K562 (cell line): ENCODE data around the gene TBL1XR1. TPM values are rescaled to one million over a fixed set of nuclear protein-coding genes. Genes with fewer than 3 reads are reported as not detected.

Experiments
- ATAC-seq: fragments of 200-7000 bp; cut with Tn5 transposase; 3 replicates; pipeline ENCODE4 v1.9.1; 2020; ENCODE audit warnings: moderate library complexity
- BruUV-seq: library from RNA; stranded (reverse); fragments of 400-500 nt; replicated peaks from 2 replicates; lab custom pipeline; 2021; lab: Mats Ljungman, UMichigan
- CTCF ChIA-PET: fragments of 300-600 bp; formaldehyde crosslinking; extraction: SDS; loops from one replicate; lab custom pipeline; 2021; ENCODE audit warnings: low intra/inter-chr PET ratio; lab: Yijun Ruan, JAX
- POLR2A ChIA-PET: fragments of 300-600, 350-650 bp; sonication (Branson Sonifier 250); formaldehyde crosslinking; extraction: SDS; loops from one replicate; lab custom pipeline; 2021; ENCODE audit warnings: antibody characterized with exemption, inconsistent platforms; lab: Yijun Ruan, JAX
- DNase-seq, 4 experiments: peaks; one replicate each; pipeline versions ENCODE4 v3.0.0 to v3.0.0-alpha.2; 2011 to 2018; ENCODE audit warnings: low spot score in 3 of 4, mixed read lengths in 3 of 4; ENCODE audit errors: extremely low read depth in 1 of 4
- FAIRE-seq: peaks from 2 replicates; lab custom pipeline; 2011; peaks lifted over from hg19 to GRCh38; lab: Jason Lieb, UNC
- H2AFZ ChIP-seq: 2 replicates; pipeline ENCODE4 v1.6.0; 2011; ENCODE audit warnings: low read depth, low read length, control low read depth, inconsistent platforms
- H3K27ac ChIP-seq: fragments of 200-600 bp; 3 replicates; pipeline ENCODE4 v1.8.0; 2011; ENCODE audit warnings: low read depth, mild to moderate bottlenecking, control low read depth, inconsistent platforms, low read length, moderate library complexity, mixed read lengths; ENCODE audit errors: extremely low read depth
- H3K27me3 ChIP-seq, 2 experiments: fragments of 300-600 bp in 1 of 2; 2 replicates in 1 of 2; 3 replicates in 1 of 2; pipeline versions ENCODE4 v1.6.0 to v1.8.0; 2011; ENCODE audit warnings: inconsistent platforms in 2 of 2, low read length in 2 of 2, mild to moderate bottlenecking in 1 of 2, mixed read lengths in 1 of 2, moderate library complexity in 1 of 2; ENCODE audit not compliant: control insufficient read depth in 2 of 2, insufficient read depth in 2 of 2
- H3K36me3 ChIP-seq: fragments of 300-600 bp; 3 replicates; pipeline ENCODE4 v1.8.0; 2011; ENCODE audit warnings: mild to moderate bottlenecking, low read length, inconsistent platforms; ENCODE audit not compliant: control insufficient read depth, insufficient read depth
- H3K4me1 ChIP-seq, 2 experiments: fragments of 200-600 bp in 1 of 2; replicated peaks in 1 of 2; 2 replicates in 1 of 2; 3 replicates in 1 of 2; pipeline versions ENCODE4 v1.5.1 to v1.8.0; 2011; ENCODE audit warnings: inconsistent platforms in 2 of 2, low read length in 2 of 2, mild to moderate bottlenecking in 1 of 2, mixed read lengths in 1 of 2, moderate library complexity in 1 of 2; ENCODE audit not compliant: control insufficient read depth in 2 of 2, insufficient read depth in 2 of 2
- H3K4me2 ChIP-seq: 2 replicates; pipeline ENCODE4 v1.6.1; 2011; ENCODE audit warnings: low read length, control low read depth, inconsistent platforms, mixed read lengths; ENCODE audit not compliant: insufficient read depth
- H3K4me3 ChIP-seq: fragments of 200-600 bp; sonication (generic), shearing (Covaris generic); 2 replicates; pipeline ENCODE4 v1.5.1; 2016; ENCODE audit warnings: control low read depth, inconsistent platforms
- H3K79me2 ChIP-seq: fragments of 200-600 bp; 3 replicates; pipeline ENCODE4 v1.8.0; 2011; ENCODE audit warnings: low read length, inconsistent platforms; ENCODE audit not compliant: control insufficient read depth, insufficient read depth
- H3K9ac ChIP-seq, 2 experiments: 2 replicates each; pipeline versions ENCODE4 v1.6.0 to v1.6.1; 2011; ENCODE audit warnings: low read depth in 2 of 2, low read length in 2 of 2, control low read depth in 1 of 2, inconsistent platforms in 1 of 2, mild to moderate bottlenecking in 1 of 2, mixed read lengths in 1 of 2; ENCODE audit not compliant: insufficient read depth in 1 of 2
- H3K9me1 ChIP-seq: one replicate; pipeline ENCODE4 v1.6.0; 2011; ENCODE audit warnings: inconsistent platforms, mild to moderate bottlenecking, low read length, moderate library complexity; ENCODE audit not compliant: control insufficient read depth, insufficient read depth
- H3K9me3 ChIP-seq: replicated peaks from 2 replicates; pipeline ENCODE4 v1.5.1; 2011; ENCODE audit warnings: low read depth, low read length, inconsistent platforms; ENCODE audit not compliant: control insufficient read depth, insufficient read depth
- H4K20me1 ChIP-seq: replicated peaks from 2 replicates; pipeline ENCODE4 v1.6.1; 2011; ENCODE audit warnings: low read length, inconsistent platforms, mixed read lengths; ENCODE audit not compliant: control insufficient read depth, insufficient read depth
- CBX3 ChIP-seq, 2 experiments: IDR thresholded peaks; 1 replicate in 1 of 2; 2 replicates in 1 of 2; pipeline ENCODE4 v1.6.1; 2012; ENCODE audit warnings: inconsistent platforms in 2 of 2, low read length in 2 of 2, borderline replicate concordance in 1 of 2, control low read depth in 1 of 2
- E2F6 ChIP-seq, 2 experiments: IDR thresholded peaks; 2 replicates each; pipeline ENCODE4 v1.6.1; 2011; ENCODE audit warnings: borderline replicate concordance in 1 of 2, control low read depth in 1 of 2, low read depth in 1 of 2, low read length in 1 of 2, mild to moderate bottlenecking in 1 of 2, mixed read lengths in 1 of 2, moderate library complexity in 1 of 2; ENCODE audit not compliant: insufficient read depth in 1 of 2, insufficient read length in 1 of 2, poor library complexity in 1 of 2, severe bottlenecking in 1 of 2; ENCODE audit errors: extremely low read depth in 1 of 2
- ELK3 ChIP-seq: fragments of 450-650 bp; formaldehyde crosslinking; IDR thresholded peaks from 2 replicates; pipeline ENCODE4 v1.4.0; 2020; ENCODE audit warnings: mild to moderate bottlenecking
- ETV5 ChIP-seq: sonication (generic); formaldehyde crosslinking; IDR thresholded peaks from 2 replicates; pipeline ENCODE4 v1.4.0; 2020; ENCODE audit warnings: low read depth, mild to moderate bottlenecking, missing genetic modification reagents
- FOXO4 ChIP-seq: fragments of 450-650 bp; formaldehyde crosslinking; IDR thresholded peaks from 2 replicates; pipeline ENCODE4 v1.4.0; 2020; ENCODE audit warnings: mild to moderate bottlenecking, moderate library complexity
- HMGN3 ChIP-seq: IDR thresholded peaks from 2 replicates; pipeline ENCODE4 v1.6.1; 2011; ENCODE audit warnings: borderline replicate concordance, low read depth, mild to moderate bottlenecking, mixed read lengths, low read length; ENCODE audit not compliant: insufficient read length; ENCODE audit errors: extremely low read depth
- KLF16 ChIP-seq: IDR thresholded peaks from 2 replicates; pipeline ENCODE4 v1.6.1; 2016; ENCODE audit warnings: antibody characterized with exemption
- MAFF ChIP-seq: IDR thresholded peaks from 2 replicates; pipeline ENCODE4 v1.6.1; 2012; ENCODE audit warnings: low read length, improper control_type of control experiment
- MECOM ChIP-seq: fragments of 250-450 bp; sonication (Bioruptor Pico); IDR thresholded peaks from 2 replicates; pipeline ENCODE4 v1.8.0; 2022; ENCODE audit warnings: inconsistent platforms
- NR0B1 ChIP-seq: fragments of 450-650 bp; IDR thresholded peaks from one replicate; pipeline ENCODE4 v1.6.1; 2018; ENCODE audit warnings: mild to moderate bottlenecking, moderate library complexity; ENCODE audit not compliant: partially characterized antibody
- NRF1 ChIP-seq, 2 experiments: fragments of 450-650 bp; IDR thresholded peaks in 1 of 2; conservative IDR thresholded peaks in 1 of 2; 2 replicates each; pipeline ENCODE4 v1.6.1; 2014; ENCODE audit warnings: mild to moderate bottlenecking in 2 of 2
- SMAD3 ChIP-seq: fragments of 450-650 bp; formaldehyde crosslinking; conservative IDR thresholded peaks from 2 replicates; pipeline ENCODE4 v1.4.0; 2020; ENCODE audit warnings: mild to moderate bottlenecking
- TAF15 ChIP-seq: fragments of 200-400 bp; formaldehyde crosslinking; IDR thresholded peaks from 2 replicates; pipeline ENCODE4 v1.6.1; 2017; ENCODE audit warnings: mild to moderate bottlenecking, low read depth, low read length, moderate library complexity
- TGIF2 ChIP-seq: sonication (generic); formaldehyde crosslinking; IDR thresholded peaks from 2 replicates; pipeline ENCODE4 v1.8.1; 2022; ENCODE audit warnings: mild to moderate bottlenecking, missing genetic modification reagents, moderate library complexity
- ZNF408 ChIP-seq: fragments of 250-450 bp; sonication (Bioruptor Pico); IDR thresholded peaks from 2 replicates; pipeline ENCODE4 v1.4.0; 2020; ENCODE audit warnings: low read depth, mild to moderate bottlenecking, moderate library complexity
- ZNF778 ChIP-seq: fragments of 450-650 bp; formaldehyde crosslinking; IDR thresholded peaks from 2 replicates; pipeline ENCODE4 v1.4.0; 2020; ENCODE audit warnings: mild to moderate bottlenecking, moderate library complexity
- WGBS: fragments of 100-300 bp; shearing (Covaris generic); methylation state at CpG from one replicate; pipeline ENCODE4 v1.1.6; 2016; ENCODE audit warnings: low coverage, mixed read lengths; ENCODE audit not compliant: insufficient coverage; ENCODE audit errors: missing lambda C conversion rate; 5-methylcytosine and 5-hydroxymethylcytosine counted together
- in situ Hi-C: fragments of 300-500 bp; cut with MboI; formaldehyde crosslinking; loops from 4 replicates; pipeline ENCODE4 v1.15.0; 2018; ENCODE audit warnings: inconsistent platforms, mixed read lengths
- intact Hi-C: fragments of 100-400 bp; cut with micrococcal nuclease; formaldehyde crosslinking; loops from 2 replicates; pipeline ENCODE4 v1.14.2; 2022
- polyA plus RNA-seq, 8 experiments: library from polyadenylated mRNA; depleted of rRNA in 4 of 8; stranded (reverse) in 5 of 8; unstranded in 3 of 8; fragments of >200 nt; fragmentation: Nextera tagmentation in 2 of 8; fragmentation: Illumina TruSeq in 1 of 8; extraction: Ambion mirVana in 2 of 8; extraction: Trizol in 1 of 8; gene quantifications; 2 replicates each; pipeline versions ENCODE4 v1.2.1 to v1.2.3, GENCODE V29; 2011 to 2014; ENCODE audit warnings: inconsistent platforms in 1 of 8, missing spikeins in 1 of 8
- total RNA-seq, 7 experiments: library from RNA; depleted of rRNA in 6 of 7; stranded (reverse); fragments of >200 nt in 6 of 7; fragmentation: Illumina TruSeq in 2 of 7; extraction: Trizol in 2 of 7; gene quantifications; 2 replicates each; pipeline versions ENCODE4 v1.2.1 to v1.2.3, GENCODE V29; 2011 to 2021; ENCODE audit warnings: low replicate concordance in 1 of 7

The TBL1XR1 gene
- total and polyA plus RNA-seq, 9 of the 15 experiments (the other 6 are each of a cell fraction or from before 2014, with no cell fraction given): 19.6 to 171 (median 83.3) TPM

GRCh38 chr3:177065285-177066033 is 131.8 kb downstream of the TBL1XR1 start:
- DNase-seq: no peak
- Histone ChIP-seq H3K9me3 (no peaks in the 10 kb centered on the region), H3K9ac (no peak overlapping the region), H3K36me3 (peaks cover 16% of the 10 kb centered on the region; the same call in 1 of the 3 replicates), H3K27ac (no peak overlapping the region), H4K20me1 (no peaks in the 10 kb centered on the region; the same call in 1 of the 2 replicates), H3K79me2 (peaks cover 94% of the 10 kb centered on the region), H3K4me3 (no peak overlapping the region), H3K4me1 (peaks cover 0 to 10% of the 10 kb centered on the region in 2 experiments; a peak in 2 of 5 replicates), H2AFZ (no peak overlapping the region), H3K27me3 (no peaks in the 10 kb centered on the region), H3K4me2 (no peak overlapping the region), H3K9me1 (no peaks in the 10 kb centered on the region)
- CTCF ChIA-PET: interaction anchor here (0.6 kb wide), 1 partner anchor 74 kb away, joined by 3 read pairs; no protein-coding TSS in a partner anchor
- ATAC-seq: no peak
- FAIRE-seq: no peak
- intact Hi-C loops (loop anchor here (5.0 to 10.0 kb wide), 2 partner anchors 127 to 1319 kb away; no protein-coding TSS in a partner anchor), in situ Hi-C loops (no loop called here)
- BruUV-seq: no TSS peak
- WGBS: 70% methylated on average over 3 of the region's 3 CpGs
- POLR2A ChIA-PET: interaction anchor here (1.2 kb wide), 1 partner anchor 8 kb away, joined by 3 read pairs; no protein-coding TSS in a partner anchor
- TF ChIP-seq CBX3 (IDR thresholded peaks at IDR 0.05; ENCODE audit: borderline replicate concordance in 1 of 2, low read length in 2 of 2) (no peak), TGIF2 (CRISPR knock-in tag) (no peak), ELK3 (CRISPR knock-in tag) (no peak), TAF15 (no peak), ZNF408 (CRISPR knock-in tag) (no peak), NRF1 (conservative IDR thresholded peaks at IDR 0.05 in 1 of 2, IDR thresholded peaks at IDR 0.05 in 1 of 2) (no peak), ZNF778 (CRISPR knock-in tag) (no peak), SMAD3 (CRISPR knock-in tag) (no peak), MAFF (no peak), ETV5 (CRISPR knock-in tag) (no peak), E2F6 (IDR thresholded peaks at IDR 0.05; ENCODE audit: borderline replicate concordance in 1 of 2, extremely low read depth in 1 of 2, insufficient read depth in 1 of 2, insufficient read length in 1 of 2, low read depth in 1 of 2, low read length in 1 of 2, poor library complexity in 1 of 2, severe bottlenecking in 1 of 2) (no peak), HMGN3 (no peak), KLF16 (no peak), FOXO4 (CRISPR knock-in tag) (no peak), MECOM (CRISPR knock-in tag) (no peak), NR0B1 (no peak)
